Astrocyte (in vitro differentiated cells and primary cell): ENCODE results near the gene ARHGEF37. TPM values are rescaled to one million over a fixed set of nuclear protein-coding genes. Genes with fewer than 3 reads are reported as not detected.
"Not testable (repeated sequence)": the region's sequence is repeated elsewhere in the genome, so short reads cannot be mapped to it uniquely, and the experiment has no call there.

Experiments used
- DNase-seq: peaks from one replicate; pipeline ENCODE4 v3.0.0-alpha.2; 2010; ENCODE audit warnings: low read depth
- FAIRE-seq: peaks from 2 replicates; lab custom pipeline; 2011; peaks lifted over from hg19 to GRCh38; lab: Jason Lieb, UNC
- H2AFZ ChIP-seq: 2 replicates; pipeline ENCODE4 v1.6.0; 2012; ENCODE audit warnings: low read depth, low read length, inconsistent platforms
- H3K27ac ChIP-seq: 2 replicates; pipeline ENCODE4 v1.5.1; 2011; ENCODE audit warnings: low read depth, low read length, inconsistent platforms
- H3K27me3 ChIP-seq: 2 replicates; pipeline ENCODE4 v1.6.0; 2011; ENCODE audit warnings: low read length, inconsistent platforms; ENCODE audit not compliant: insufficient read depth
- H3K36me3 ChIP-seq: 2 replicates; pipeline ENCODE4 v1.5.1; 2011; ENCODE audit warnings: low read length, inconsistent platforms; ENCODE audit not compliant: insufficient read depth
- H3K4me1 ChIP-seq: 2 replicates; pipeline ENCODE4 v1.5.1; 2011; ENCODE audit warnings: low read length, inconsistent platforms; ENCODE audit not compliant: insufficient read depth
- H3K4me2 ChIP-seq: 2 replicates; pipeline ENCODE4 v1.6.0; 2012; ENCODE audit warnings: low read length, inconsistent platforms
- H3K4me3 ChIP-seq: 2 replicates; pipeline ENCODE4 v1.5.1; 2011; ENCODE audit warnings: low read depth, mild to moderate bottlenecking, low read length, inconsistent platforms; ENCODE audit not compliant: insufficient read depth
- H3K79me2 ChIP-seq: 2 replicates; pipeline ENCODE4 v1.6.0; 2012; ENCODE audit warnings: mild to moderate bottlenecking, low read length, inconsistent platforms; ENCODE audit not compliant: insufficient read depth
- H3K9ac ChIP-seq: 2 replicates; pipeline ENCODE4 v1.6.0; 2012; ENCODE audit warnings: mild to moderate bottlenecking, low read length, inconsistent platforms
- H3K9me3 ChIP-seq: 2 replicates; pipeline ENCODE4 v1.5.1; 2012; ENCODE audit warnings: low read depth, mild to moderate bottlenecking, low read length, inconsistent platforms; ENCODE audit not compliant: insufficient read depth
- H4K20me1 ChIP-seq: 2 replicates; pipeline ENCODE4 v1.6.0; 2012; ENCODE audit warnings: low read length, inconsistent platforms; ENCODE audit not compliant: insufficient read depth
- H3K27ac Mint-ChIP-seq: one replicate; pipeline ENCODE4 v1.8.0; 2021; ENCODE audit warnings: mild to moderate bottlenecking, mixed read lengths; ENCODE audit not compliant: unreplicated experiment
- H3K27me3 Mint-ChIP-seq: one replicate; pipeline ENCODE4 v1.8.0; 2021; ENCODE audit warnings: low read depth, mixed read lengths; ENCODE audit not compliant: unreplicated experiment
- H3K36me3 Mint-ChIP-seq: one replicate; pipeline ENCODE4 v1.8.0; 2021; ENCODE audit warnings: low read depth, mixed read lengths; ENCODE audit not compliant: unreplicated experiment
- H3K4me1 Mint-ChIP-seq: one replicate; pipeline ENCODE4 v1.8.0; 2021; ENCODE audit warnings: low read depth, mixed read lengths; ENCODE audit not compliant: unreplicated experiment
- H3K4me3 Mint-ChIP-seq: one replicate; pipeline ENCODE4 v1.8.0; 2021; ENCODE audit warnings: mild to moderate bottlenecking, moderate library complexity, mixed read lengths; ENCODE audit not compliant: unreplicated experiment
- H3K9me3 Mint-ChIP-seq: one replicate; pipeline ENCODE4 v1.8.0; 2021; ENCODE audit warnings: mild to moderate bottlenecking, mixed read lengths; ENCODE audit not compliant: unreplicated experiment
- CTCF ChIP-seq: IDR thresholded peaks from 2 replicates; pipeline ENCODE4 v1.5.1; 2011; ENCODE audit warnings: low read depth, mild to moderate bottlenecking, inconsistent platforms, low read length, moderate library complexity; ENCODE audit not compliant: insufficient read depth
- EZH2 ChIP-seq: IDR thresholded peaks from 2 replicates; pipeline ENCODE4 v1.6.1; 2012; ENCODE audit warnings: mild to moderate bottlenecking, low read length, inconsistent platforms; ENCODE audit not compliant: insufficient read depth
- total RNA-seq: library from RNA; stranded (reverse); gene quantifications from 2 replicates; pipeline ENCODE4 v1.2.1, GENCODE V29; 2021

Gene ARHGEF37
- total RNA-seq, 1 donor from 2014 or later, result 2.3 TPM

- Mint-ChIP-seq H3K4me3 (no peak overlapping the region), H3K9me3 (no peaks in the 10 kb centered on the region), H3K4me1 (peaks cover 5% of the 10 kb centered on the region), H3K27me3 (no peaks in the 10 kb centered on the region), H3K36me3 (no peaks in the 10 kb centered on the region), H3K27ac (no peak overlapping the region)
- Histone ChIP-seq H4K20me1 (no peaks in the 10 kb centered on the region), H3K79me2 (no peaks in the 10 kb centered on the region), H3K4me2 (no peak overlapping the region), H3K27me3 (no peaks in the 10 kb centered on the region), H3K4me3 (no peak overlapping the region), H3K36me3 (no peaks in the 10 kb centered on the region), H3K9me3 (no peaks in the 10 kb centered on the region), H3K4me1 (no peaks in the 10 kb centered on the region), H3K9ac (no peak overlapping the region), H3K27ac (no peak overlapping the region), H2AFZ (no peak overlapping the region)
- DNase-seq (no peak), FAIRE-seq (no peak)
- no peak for TF ChIP-seq EZH2
- no peak for TF ChIP-seq CTCF
Observed at GRCh38 chr5:149594206-149594895, 13.1 kb downstream of the ARHGEF37 start.

- not testable (repeated sequence) for H3K4me3 Mint-ChIP-seq, H3K4me3 ChIP-seq, H3K9me3 Mint-ChIP-seq, H3K27ac Mint-ChIP-seq, H3K27me3 Mint-ChIP-seq, H4K20me1 ChIP-seq, H3K36me3 Mint-ChIP-seq, H3K9ac ChIP-seq, H3K27ac ChIP-seq, DNase-seq, H3K36me3 ChIP-seq, H3K79me2 ChIP-seq, H3K4me1 ChIP-seq, H2AFZ ChIP-seq, H3K27me3 ChIP-seq, FAIRE-seq, H3K4me2 ChIP-seq, H3K9me3 ChIP-seq, H3K4me1 Mint-ChIP-seq
Observed at GRCh38 chr5:149595105-149595504, 13.8 kb downstream of the ARHGEF37 start.

DNA sequence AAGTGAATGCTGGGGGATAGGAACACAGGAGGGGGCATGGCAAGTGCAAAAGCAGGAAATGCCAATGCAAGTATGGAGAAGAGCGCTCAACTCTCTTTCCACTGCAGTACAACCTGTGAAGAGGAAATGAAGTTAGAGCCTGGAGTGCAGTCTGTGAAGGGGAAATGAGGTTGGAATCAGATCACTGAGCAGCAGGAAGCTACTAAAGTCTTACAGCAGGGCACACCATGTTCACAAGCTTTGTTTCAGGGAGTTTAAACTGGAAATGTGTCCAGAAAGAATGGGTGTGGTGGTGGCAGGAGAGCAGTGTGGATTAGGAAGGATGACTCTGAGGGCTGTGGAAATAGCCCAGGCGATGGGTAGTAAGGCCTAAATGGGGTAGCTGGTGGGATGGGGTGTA is 15.4 kb downstream of the ARHGEF37 start:
- no peaks in the 10 kb centered on the region for H3K79me2 ChIP-seq
- no peaks in the 10 kb centered on the region for H3K27me3 ChIP-seq
- no peaks in the 10 kb centered on the region for H3K36me3 ChIP-seq
- Mint-ChIP-seq H3K36me3 (no peaks in the 10 kb centered on the region), H3K27me3 (no peaks in the 10 kb centered on the region), H3K27ac (no peak overlapping the region), H3K4me1 (peaks cover 5% of the 10 kb centered on the region), H3K4me3 (no peak overlapping the region), H3K9me3 (peaks cover under 1% of the 10 kb centered on the region)
- H4K20me1 ChIP-seq, result no peaks in the 10 kb centered on the region
- no peaks in the 10 kb centered on the region for H3K4me1 ChIP-seq
- no peak overlapping the region for H2AFZ ChIP-seq
- no peak overlapping the region for H3K4me2 ChIP-seq
- H3K9me3 ChIP-seq, result no peaks in the 10 kb centered on the region
- no peak for FAIRE-seq
- H3K4me3 ChIP-seq, result no peak overlapping the region
- TF ChIP-seq EZH2, result no peak
- no peak for TF ChIP-seq CTCF
- no peak overlapping the region for H3K27ac ChIP-seq
- H3K9ac ChIP-seq, result no peak overlapping the region
- no peak for DNase-seq
